NCI-H345 treated with DMSO at 0.1 percent for 48 hours (cell line): ENCODE measurements around the gene SLC40A1.

Experiments
- DNase-seq: peaks from one replicate; lab custom pipeline; 2025; ENCODE audit not compliant: unreplicated experiment; lab: John Stamatoyannopoulos, UW

SLC40A1 gene

DNA sequence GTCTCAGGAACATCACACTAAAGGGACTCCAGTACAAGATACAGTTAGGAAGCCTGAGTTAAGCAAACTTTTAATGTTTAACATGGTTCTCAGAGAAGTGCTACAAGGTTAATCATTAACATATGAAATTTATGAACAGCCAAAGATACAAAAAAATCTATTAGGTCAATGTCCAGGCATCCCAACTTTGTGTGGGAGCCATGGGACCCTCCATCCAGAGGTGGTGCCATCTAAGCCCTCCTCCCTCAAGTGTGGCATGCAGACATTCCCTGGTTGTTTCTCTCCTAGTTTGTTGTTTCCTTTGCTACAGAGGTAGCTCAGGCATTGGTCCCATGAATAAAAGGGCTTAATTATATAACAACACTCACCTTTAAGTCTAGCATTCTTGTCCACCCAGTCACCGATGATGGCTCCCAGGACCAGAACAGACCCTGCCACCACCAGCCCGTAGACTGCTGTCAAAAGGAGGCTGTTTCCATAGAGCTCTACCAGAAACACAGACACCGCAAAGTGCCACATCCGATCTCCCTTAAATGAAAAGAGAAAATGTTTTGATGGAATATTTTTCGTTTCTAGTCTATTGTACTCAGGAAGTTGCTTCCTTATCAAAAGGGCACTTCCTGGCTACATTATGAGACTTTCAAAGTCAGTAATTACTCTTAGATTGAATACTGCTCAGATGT lies 5.7 kb downstream of the SLC40A1 start:
- no peak for DNase-seq

DNA sequence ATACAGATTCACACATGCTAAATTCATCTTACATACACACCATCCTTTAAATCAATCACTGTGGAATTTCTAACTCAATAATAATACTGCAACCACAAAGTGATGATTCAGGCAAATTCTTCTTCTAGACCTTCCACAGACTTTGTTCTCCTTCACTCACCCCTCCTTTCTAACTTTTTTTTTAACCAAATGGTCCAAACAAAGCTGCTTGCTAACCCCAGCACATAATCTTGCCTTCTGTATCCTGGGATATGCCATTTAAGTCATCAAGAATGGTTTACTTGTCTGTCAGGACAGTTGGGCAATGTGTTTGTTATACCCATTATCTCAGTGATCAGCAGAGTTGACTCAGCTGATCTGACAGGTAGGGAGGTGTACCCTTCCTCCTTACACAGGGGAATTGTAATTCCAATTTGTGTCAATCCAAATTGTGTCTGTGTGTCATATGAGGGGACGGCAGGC lies 10.0 kb downstream of the SLC40A1 start:
- no peak for DNase-seq

DNA sequence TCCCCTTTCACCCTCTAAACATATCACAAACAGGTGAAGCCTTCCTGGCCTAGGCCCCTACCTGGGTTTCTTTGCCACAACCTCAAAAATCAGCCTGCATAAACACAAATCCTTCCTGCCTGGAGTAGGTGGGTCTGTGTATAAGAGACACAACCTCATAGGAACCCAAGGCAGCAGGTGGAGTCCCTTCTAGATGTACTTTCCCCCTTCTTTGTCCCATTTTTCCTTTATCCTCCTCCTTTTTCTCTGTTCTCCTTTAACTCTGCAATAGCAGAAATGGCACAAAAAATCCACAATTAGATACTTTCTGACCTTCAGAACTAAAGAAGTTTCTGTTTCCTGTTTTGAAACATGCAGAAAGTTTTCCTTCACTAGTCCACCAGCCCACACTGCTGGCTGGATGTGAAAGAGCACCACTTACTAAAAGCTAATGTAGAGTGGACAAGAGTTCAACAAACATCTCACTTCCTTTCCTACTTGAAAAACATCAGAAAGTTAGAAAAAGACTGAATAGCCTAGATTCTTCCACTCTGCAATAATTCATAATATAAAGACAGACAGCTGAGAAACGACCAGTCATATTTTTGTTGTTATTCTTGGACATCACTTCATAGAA lies 11.2 kb downstream of the SLC40A1 start:
- DNase-seq: no peak

DNA sequence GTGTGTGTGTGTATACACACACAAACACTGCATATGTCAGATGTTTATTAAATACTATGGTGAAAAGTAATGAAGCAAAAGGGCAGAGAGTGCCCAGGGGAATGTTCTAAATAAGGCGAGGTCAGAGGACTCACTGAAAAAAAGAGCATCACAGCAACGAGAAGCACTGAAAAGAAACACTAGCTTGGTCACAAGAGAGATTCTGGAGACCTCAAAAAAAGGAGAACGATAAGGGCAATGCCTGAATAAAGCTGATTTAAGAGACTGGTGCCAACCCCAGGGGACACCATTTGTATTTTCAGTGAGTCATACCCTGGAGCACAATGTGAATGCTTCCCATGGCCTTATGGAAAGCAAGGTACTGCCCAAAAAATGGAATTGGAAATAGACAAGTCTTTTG lies 14.5 kb downstream of the SLC40A1 start:
- DNase-seq: no peak

DNA sequence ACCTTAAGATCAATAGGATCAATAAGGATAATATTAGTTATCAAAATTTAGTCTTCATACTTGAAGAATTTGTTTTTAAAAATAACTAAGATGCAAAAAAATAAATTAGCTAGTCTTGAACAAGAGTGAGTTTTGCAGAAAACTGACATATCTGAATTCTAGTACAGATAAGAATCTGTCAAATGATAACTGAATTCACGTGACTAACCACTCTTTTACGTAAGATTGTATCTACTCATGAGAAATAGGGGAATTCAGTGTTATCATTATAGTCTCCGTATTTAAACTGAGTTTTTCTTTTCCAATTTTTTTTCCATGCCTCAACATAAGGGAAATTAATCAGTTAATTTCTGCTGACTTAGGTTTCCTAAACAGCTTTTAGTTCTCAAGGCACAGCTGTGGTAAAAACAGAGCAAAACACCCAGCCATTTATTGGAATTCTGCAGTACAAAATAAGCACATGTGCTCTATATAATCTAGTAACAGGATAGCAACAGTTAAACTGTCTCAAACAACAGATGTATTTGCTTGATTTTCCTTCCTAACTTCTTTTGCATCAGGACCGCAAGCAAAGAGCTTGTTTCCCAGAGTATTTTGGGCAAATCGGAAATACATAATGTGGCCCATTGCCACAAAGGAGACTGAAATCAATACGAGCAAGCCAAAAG lies 19.1 kb downstream of the SLC40A1 start:
- no peak for DNase-seq

DNA sequence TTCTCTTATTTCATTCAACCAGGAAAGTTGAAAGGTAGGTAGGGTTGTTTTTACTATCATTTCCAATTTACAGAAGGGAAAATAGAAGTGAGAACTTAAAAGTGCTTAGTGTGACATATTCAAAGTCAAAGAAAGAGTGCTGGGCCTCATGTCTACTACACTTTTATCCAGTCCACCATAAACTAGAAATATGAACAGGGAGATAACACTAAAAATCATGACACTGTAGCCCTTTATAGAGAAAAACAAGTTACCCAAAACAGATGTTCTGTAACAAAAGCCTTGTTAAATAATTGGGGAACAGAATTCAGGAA lies 20.4 kb downstream of the SLC40A1 start:
- DNase-seq: no peak

DNA sequence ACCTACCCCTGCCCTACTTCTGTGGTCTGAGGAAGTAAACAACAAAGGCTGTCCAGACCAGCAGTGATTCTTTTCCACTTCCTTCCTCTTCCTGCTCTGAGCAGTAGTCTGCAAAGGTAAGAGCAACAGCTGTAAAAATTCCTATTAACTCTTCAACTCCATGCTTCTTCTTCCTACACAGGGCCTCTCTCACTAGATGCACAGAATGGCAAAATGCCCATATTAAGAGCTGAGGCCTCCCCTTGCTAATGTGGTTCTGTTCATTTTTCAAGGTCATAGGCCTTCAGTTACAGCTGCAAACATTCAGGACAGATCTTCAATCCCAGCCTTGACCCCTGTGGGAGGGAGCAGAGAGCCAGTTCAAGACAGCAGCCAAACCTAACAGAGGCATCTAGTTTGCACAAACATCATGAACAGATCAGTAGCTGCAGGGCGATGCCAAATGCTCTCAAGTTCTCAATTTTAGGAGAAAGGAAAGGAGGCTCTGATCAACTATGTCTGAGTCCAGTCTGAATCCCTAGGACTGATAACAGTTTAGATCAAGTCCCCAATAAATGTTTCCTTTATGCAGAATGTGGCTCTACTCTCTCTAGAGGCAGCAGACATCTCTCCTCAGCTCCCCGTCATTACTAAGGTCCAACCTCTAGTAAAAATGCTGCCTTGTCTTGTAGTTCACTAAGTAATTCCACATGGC lies 20.9 kb downstream of the SLC40A1 start:
- no peak for DNase-seq

DNA sequence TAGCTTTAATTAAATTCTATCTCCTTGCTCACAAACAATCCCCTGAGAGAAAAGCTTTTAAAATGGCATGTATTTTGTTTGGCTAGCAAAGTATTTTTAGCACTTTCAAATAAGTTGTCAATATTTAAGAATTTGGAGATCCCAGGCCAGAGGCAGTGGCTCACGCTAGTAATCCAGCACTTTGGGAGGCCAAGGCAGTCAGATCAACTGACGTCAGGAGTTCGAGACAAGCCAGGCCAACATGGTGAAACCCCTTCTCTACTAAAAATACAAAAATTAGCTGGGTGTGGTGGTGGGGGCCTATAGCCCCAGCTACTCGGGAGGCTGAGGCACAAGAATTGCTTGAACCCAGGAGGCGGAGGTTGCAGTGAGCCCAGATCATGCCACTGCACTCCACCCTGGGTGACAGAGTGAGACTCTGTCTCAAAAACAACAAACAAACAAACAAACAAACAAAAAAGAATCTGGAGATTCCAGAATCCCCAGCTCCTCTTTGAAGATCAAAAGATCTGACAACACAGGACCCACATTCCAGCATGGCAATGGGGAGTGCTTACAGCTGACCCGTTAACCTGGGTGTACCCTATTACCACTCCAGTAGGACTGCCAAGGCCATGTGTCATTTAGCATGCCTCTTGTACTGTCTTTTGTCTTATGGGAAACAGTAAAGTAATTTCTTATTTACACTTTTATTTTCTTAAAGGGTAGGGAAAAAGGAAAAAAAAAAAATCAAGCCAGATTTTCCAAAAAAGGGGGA lies 21.9 kb downstream of the SLC40A1 start:
- DNase-seq: no peak

DNA sequence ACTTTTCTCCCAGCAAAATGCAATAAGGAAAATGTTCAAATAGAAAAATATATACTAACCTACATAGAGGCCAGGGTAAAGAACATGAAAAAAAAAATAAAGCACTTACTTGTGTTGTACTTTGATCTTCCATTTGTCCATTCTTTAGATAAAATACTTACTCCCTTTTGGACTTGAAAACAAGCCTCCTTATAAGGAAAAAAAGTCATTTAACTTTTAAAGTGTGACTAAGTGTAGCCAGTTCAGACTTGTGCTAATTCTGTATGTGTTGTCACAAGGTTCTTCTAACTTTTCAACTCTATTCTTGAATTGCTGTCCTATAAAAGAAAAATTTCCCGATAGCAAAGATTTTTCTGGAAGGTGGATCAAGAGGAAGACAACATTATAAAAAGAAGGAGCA lies 23.2 kb downstream of the SLC40A1 start:
- DNase-seq: no peak

DNA sequence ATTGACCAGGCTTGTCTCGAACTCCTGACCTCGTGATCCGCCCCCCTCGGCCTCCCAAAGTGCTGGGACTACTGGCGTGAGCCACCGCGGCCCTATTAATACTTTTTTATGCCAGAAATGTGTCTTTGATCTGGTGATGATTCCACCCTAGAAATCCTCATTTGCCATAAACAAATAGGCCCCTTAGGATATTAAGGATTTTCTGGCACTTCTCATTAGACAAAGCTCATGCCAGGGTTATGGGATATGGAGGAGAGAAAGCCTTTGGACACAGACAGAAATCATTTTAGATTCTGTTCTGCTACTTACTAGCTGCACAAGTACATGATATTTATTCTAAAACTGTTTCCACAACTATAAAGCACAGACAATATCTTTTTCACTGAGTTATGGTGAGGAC lies 24.1 kb downstream of the SLC40A1 start:
- no peak for DNase-seq

DNA sequence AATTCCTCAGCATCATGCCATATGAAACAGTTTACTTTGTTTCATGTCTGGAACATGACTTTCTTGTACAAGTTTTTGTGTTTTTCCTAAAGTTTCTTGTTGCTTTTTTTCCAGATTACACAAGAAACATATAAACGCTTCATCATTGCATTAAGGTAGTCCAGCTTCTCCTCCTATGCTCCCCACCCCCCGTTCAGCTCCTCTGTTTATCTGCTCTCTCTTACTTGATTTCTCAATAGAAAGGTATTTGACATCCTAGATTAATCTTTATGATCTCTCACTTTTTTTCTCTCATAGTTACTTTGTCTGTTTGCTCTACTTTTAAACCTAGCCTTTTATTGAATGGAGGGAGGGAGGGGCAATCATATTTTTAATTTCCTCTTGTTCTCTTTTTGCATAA lies 25.4 kb downstream of the SLC40A1 start:
- DNase-seq: no peak

DNA sequence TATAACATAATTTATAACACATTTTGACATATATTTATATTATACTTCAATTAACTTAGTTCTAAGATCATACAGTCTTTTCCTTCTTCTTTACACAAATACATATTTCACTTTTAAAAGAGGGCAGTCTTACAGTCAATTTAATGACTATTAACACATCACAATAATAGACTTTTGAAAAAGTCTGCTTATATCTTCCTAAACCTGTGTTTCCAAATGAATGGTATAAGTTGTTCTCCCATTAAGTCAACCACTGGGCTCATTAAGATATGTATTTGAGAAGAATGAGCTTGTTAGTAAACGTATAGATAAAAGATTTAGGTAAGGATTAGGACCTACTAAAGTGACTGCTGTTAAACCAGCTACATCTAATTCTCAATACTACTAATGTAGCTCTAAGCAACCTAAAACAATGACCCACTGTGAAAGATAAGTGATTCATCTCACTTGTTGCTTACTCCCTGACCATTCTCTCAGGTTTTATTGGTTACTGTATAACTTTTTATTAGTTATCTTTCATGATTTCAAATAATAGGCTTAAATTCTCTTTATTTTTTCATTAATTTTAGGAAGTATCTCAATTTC lies 27.0 kb downstream of the SLC40A1 start:
- no peak for DNase-seq

DNA sequence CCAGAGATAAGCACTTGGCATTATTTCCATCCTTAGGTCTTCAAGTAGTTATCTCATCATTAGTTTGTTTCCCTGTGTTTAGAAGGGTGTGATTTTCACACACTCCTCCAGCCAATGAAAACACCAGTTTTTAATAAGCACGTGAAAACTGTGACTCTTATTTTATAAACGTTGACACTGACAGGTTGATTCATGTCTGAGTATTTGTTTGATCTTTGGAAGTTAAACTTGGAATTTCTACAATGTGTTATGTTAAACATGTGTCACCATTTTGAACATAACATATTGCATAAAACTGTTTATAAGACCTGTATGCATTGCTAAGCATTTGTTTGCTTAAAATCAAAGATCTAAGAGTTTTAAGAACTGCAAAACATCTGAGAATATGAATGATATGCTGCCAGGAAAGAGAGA lies 27.6 kb downstream of the SLC40A1 start:
- no peak for DNase-seq

DNA sequence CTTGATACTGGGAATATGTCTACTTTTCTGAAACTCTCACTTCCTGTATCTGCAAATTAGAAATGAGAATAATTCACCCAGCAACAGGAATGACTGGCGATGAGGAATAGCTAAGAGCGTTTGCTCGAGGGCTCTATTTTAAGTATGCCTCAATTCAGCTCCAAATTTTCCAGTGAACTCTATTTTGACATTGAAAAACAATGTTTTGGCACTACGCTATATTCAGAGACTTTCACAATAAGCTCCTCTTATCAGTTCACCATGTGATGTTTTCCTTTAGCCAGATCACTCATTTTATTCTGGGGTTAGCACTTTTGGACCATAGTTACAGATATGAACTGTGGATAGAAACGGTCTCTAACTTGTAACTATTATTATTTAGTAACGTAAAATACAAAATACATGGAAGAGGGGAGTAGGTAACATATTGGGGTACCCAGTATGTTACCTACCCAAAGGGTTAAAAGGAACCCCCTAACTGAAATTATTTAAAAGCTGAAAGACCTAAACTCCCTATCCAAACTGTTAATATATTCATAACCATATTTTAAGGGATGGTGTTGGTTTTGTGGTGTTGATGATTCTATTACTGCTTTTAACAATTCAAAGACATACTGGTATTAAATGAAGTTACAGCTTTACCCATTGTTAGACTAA lies 28.1 kb downstream of the SLC40A1 start:
- DNase-seq: no peak

DNA sequence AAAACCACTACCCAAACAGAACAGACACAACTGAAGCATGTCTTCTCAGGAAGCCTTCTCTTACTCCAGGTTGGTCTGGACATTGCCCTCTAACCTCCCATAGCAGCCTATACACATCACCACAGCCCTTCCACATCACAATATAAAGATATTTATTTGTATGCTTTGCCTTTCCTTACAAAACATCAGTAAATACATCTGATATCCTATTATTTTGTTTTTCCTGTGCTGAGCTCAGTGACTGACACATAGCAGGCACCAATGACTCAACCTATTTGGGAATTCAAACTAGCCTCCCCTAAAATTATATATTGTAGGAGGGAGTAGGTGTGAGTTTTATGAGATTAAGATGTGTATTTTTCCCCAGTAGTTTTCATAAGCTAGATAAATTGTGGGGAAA lies 28.8 kb downstream of the SLC40A1 start:
- DNase-seq: no peak

DNA sequence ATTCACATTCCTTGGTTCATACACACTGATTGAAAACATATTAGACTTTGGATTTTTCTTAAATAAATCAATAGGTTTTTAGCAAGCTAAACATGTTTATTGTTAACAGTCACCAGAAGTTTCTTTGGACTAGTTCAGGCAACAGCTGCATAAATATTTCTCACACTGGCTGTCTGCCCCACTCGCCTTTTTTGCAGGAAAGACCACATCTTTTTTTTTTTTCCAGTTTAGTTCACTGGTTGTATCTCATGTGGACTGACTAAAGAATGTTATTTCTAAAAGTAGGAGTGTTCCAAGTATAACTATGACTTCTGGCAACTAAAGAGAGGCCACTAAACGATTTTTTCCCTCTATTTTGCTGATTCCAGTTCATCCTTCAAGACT lies 31.1 kb downstream of the SLC40A1 start:
- DNase-seq: no peak

DNA sequence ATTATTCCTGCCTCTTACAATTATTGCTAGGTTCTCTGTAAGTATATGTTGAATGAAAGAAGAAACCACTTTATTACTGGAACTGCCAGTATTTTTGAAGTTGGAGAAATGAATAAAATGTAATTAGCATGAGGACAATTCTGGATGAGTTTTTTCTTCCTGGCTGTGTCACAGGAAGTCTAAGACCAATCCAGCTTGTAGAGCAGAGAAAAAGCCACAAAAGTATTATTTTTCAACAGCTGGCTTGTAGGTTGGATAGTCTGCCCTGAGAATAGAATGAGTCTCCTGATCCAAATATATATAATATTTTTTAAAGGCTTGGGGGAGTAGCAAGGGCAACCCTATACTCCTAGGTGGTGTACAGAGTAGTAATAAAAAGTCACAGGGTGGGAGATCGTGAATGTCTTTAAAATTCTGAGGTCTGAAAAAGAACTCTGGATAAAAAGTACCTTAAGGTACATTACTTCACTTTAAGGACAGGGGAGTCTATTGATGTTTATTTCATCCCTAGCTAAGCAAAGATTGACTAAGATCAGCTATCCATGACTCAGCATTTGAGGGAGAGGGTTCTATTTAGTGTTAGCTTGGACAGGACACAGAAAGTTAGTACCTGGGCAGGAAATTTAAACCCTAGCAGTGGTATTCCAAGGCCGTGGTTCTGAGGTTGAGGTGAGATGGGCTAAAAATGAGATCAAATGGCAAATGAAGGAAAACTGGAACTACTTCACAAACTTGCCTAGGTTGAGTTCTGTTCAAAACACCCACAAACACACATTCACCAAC lies 31.7 kb downstream of the SLC40A1 start:
- DNase-seq: no peak

DNA sequence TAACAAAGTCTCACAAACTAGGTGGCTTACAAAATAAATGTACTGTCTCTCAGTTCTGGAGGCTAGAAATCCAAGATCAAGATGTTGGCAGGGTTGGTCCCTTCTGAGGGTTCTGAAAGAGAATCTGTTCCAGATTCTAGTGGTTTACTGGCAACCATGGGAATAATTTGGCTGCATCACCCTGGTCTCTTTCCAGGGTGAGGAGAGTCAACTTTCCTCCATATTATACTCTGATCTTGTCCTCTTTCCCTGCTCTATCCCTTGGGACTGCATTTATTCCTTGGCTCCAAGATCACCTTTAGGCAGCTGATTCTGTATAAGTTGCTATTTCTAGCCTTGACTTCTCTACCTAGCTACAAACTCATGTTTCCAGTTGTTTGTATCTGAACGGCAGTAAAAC lies 35.2 kb downstream of the SLC40A1 start:
- DNase-seq: no peak

DNA sequence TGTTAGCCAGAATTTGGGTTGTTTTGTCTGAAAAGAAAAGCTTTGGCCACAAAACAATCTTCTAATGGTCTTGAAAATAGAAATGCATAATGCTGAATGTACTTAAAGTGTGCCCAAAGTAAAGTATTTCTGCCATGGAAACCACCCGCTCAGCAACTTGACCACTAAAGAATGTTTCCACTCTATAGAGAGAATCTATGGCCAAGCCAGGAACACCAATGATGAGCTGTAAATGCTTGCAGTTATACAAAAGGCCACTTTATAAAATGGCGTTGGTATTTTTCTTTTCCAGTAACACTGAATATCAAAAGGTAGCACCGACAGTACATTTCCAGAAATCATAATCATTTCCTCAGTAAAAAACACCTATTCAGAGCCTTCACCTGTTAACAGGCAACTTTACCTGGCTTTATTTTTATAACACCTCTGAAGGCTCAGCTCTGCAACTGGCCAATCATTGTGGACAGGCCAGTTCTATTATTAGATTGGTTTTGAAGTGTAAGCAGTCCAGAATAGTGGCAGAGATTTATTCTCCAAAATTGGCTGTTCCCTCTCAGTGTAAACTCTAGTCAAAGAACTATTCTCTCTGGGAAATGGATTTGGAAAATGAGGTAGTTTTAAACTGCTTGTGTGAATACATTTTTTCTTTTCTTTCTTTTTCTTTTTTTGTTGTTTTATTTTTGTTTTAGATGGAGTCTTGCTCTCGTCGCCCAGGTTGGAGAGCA lies 36.1 kb downstream of the SLC40A1 start:
- DNase-seq: no peak
